ENCODE measurements around the gene NSUN2.
"Not testable (repeated sequence)": the region's sequence is repeated elsewhere in the genome, so short reads cannot be mapped to it uniquely, and the experiment has no call there.

Gene NSUN2

DNA sequence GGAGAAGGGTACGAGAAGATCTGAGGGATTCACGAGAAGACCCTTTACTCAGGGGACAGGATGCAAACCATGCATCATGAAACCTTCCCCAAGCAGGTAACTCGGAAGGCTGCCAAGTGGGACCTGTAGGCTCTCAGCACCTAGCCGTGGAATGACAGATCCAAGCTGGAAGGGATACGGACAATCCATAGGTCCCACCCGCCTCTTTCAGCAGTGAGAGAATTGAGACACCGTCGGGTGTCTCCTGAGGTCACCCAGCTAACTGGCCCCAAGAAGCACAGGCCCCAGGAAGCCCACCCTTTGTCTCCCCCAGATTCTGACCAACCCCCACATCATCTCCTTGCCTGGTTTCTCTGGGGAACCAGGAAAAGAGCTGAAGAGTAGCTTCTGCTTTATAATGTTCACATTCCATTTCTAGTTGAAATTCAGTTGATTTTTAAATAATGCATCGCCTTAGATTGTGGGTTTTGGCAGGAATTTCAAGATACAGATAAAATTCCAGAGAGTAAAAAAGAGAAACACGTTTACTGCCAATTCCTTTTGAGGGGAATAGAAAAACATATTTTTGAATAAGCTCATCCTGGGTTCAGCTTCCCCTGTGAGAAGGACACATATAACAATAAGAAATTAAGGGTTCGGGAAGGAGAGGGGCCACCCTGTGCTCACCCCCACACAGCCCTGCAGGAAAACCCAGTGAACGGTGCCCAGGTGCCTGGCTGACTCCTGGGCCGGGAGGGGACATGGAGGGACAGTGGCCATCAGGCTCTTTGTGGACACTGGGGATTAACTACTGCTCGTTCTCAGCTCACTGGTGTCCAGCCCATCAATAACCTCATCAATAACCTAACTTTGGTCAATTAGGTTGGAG lies 51.1 kb downstream of the NSUN2 start:
- no peak for DNase-seq

DNA sequence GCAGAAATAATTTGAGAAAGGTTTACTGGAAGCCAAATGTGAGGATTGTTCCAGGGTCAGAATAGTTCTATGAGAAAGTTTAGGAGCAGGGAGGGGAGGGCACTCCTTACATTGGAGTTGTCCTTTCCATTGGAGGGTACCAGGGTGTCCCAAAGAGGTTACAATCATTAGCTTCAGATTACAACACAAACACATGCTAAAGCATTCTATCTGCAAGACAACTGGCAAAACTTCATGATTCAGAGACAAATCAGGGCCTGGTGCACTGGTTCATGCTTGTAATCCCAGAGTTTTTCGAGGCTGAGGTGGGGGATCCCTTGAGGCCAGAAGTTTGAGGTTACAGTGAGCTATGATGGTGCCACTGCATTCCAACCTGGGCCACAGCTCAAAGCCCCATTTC lies 51.8 kb downstream of the NSUN2 start:
- DNase-seq: no peak

DNA sequence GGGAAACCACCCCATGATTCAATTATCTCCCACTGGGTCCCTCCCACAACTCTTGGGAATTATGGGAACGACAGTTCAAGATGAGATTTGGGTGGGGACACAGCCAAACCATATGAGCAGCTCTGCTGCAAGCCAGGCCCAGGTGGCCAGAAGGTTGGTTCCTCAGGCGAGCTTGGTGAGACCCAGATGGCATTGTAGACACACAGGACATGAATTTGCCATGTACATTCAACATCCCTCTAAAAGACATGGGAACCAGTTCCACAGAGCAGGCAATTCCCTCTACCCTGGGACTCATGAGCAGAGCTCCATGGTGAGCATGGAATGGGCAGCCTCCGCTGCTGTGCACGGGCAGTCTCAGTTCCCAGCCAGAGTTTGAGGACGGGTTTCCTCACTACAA lies 53.3 kb downstream of the NSUN2 start:
- no peak for DNase-seq

DNA sequence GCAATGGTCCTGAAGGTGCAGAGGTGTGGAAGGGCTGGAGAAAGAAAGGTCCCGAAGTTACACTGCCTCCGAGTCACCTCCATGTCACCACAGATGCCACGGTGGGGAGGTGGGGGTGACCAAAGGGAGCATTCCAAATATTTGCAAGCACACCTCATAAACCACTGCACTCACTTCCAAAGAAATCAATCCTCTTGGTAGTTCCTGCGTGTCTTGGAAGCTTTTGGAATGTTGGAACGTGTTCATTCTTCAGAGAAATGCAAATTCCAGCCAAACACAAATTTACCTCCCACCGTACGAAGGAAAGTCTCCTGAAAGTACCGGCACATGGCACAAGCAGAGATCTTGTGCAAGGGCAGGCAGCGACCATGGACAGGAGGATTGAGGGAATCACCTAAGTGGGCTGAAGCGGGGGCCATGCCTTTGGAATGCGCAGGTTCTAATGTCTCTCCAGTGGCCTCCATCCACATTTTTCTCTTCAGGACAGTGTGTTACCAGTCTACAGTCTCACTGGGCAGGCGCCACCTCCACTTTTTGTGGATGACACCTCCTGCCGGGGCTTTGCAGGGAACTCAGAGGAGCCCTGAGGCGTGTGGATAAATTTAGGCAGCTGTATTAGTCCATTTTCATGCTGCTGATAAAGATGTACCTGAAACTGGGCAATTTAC lies 54.0 kb downstream of the NSUN2 start:
- DNase-seq: no peak

DNA sequence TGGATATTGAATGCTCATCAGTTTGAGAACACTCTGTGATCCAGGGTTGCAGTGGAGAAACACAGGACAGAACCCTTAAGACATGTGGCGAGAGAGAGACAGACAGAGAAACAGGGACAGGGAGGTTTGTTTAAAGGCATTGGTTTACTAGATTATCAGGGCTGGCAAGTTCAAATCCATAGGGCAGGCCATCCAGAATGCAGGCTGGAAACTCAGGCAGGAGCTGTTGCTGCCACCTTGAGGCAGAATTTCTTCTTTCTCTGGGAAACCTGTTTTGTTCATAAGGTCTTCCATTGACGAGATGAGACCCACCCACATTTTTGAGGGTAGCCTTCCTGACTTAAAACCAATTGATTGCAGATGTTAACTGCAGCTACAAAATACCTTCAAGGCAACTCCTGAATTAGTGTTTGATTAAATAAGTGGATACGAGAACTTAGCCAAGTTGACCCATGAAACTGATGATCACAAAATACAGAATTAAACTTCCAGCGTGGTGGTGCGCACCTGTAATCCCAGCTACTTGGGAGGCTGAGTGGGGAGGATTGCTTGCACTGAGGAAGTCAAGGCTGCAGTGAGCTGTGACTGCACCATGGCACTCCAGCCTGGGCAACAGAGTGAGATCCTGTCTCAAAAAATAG lies 55.9 kb downstream of the NSUN2 start:
- peak; percentile 66 for DNase-seq

DNA sequence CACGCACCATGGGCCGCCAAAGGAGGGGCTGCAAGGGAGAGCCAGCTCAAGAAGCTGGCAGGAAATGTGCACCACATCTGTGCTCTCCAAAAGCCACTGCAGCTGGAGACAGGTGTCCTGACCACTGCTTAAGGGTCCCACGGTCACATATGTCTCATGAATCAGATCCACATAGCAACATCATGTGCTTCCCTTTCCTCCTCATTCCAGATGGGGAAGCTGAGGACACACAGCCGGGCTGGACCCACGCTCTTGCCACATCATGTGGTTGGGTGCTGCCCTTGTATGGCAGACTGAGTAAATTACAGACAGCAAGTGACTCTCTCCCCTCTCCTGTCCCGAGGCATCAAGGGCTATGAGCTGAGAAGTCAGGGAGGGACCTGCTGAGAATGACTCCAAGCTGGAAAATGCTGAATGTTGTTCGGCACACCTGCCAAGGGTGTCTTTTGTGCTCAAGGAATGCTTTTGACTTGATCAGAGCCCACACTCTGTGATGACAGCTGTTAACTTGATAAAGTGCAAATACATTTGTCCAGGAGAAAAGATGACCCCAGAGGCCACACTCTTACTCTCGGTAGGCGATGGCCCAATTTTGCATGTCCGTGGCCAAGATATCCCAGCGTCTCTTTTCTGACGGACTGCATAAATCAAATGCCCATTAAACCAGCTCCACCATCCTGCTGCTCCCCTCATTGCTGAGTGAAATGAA lies 58.2 kb downstream of the NSUN2 start:
- no peak for DNase-seq

DNA sequence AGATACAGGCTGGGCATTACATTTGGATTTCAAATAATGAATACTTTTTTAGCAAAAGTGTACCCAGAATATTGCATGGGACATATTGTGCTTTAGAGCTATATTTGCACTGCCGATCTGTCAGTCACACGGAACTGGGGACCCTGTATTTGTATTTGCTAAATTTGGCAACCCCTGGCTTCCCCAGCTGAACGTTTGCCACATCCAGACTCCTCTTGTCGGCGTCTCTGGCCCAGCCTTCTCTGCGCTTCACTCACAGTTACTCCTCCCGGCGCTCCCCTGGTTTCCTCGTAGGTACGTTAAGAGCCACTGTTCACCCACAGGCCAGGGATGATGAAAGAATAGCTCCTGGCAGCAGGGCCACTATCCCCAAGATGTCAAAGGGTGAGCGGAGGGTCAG lies 58.7 kb downstream of the NSUN2 start:
- no peak for DNase-seq

DNA sequence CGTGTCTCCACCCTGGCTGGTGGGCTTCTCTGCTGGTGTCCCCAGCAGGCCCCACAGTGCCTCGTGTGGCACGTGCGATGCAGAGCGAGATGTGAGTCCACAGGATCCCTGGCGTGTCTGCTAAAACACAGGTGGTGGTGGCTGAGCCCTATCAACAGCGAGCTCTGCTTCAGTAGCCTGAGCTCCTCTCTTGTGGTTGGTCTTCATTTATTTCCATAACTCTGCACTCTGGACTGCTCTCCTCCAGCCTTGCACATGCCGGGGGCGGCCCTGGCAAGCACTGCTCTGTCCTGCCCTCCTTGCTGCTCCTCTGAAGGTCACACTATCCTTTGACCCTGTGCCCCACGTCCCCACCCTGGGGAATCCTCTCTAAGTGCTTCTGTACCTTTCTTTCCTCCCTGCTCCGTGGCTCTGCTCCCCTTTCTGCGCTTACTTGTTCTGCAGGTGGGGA lies 59.2 kb downstream of the NSUN2 start:
- no peak for DNase-seq

DNA sequence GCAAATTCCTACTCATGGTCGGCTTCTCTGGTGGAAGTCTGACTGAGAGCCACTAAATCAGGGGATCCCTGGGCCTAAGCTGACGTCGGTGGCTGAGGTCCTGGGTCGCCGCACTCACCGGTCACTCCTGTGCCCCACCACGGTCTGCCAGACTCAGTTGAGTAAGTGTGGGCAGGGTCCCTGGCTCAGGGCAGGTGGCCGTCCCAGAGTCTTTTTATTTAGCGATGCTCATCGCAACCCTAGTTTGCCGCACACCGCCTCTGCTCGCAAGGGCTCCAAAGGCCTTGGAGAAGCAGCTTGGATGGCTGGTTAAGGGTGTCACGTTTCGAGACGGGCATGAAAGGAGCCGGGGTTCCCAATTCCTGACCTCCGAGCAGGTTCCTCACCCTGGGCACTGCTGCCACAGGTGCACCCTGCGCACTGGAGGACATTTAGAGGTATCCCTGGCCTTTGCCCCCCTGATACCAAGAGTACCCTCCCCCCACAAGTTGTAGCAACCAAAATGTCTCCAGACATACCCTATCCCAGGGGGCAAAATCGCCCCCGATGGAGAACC lies 59.9 kb downstream of the NSUN2 start:
- DNase-seq: no peak

DNA sequence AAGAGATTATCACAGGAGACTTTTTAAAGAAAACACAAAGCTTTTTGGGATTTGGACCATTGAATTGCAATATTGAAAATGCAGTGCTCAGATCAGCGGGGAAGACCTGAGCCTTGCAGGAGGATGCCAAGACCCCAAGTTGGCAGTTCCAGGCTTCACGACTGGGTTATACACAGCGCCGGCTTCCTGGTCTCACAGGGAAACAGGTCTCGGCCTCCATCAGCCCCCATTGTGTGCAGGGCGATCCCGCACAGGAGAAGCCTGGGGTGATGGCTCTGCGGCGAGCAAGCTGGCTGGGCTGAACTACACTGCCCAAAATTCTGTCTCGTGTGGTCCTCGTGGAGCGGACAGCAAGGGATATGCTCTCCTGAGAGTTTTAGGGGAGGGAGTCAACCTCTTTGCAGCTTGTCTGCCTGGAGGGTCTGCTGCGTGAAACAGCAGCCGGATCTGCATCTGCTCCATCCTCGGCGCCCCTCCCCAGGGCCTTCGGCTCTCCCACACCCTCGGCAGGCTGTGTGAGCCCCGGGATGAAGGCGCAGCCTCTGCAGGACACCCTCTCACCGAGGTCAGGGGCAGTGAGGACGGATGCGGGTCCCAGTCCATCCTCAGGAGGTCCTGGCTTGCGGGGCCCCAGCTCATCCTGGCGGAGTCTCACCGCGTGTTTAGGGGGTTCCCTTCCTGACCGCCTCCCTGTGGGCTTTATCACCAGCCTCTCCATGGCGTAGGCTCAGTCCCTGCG lies 60.6 kb downstream of the NSUN2 start:
- DNase-seq: no peak

DNA sequence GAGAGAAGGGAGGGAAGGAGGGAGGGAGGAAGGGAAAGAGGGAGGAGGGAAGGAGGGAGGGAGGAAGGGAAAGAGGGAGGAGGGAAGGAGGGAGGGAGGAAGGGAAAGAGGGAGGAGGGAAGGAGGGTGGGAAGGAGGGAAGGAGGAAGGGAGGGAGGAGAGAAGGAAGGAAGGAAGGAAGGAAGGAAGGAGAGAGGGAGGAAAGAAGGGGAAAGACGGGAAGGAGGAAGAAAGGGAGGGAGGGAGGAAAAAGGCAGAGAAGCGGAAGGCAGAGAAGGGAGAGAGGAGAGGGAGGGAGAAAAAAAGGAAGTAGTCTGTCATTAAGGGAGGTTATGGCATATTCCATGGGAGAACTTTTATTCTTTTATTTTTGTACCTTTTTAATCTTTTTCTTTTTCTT lies 61.2 kb downstream of the NSUN2 start:
- DNase-seq: not testable (repeated sequence)

DNA sequence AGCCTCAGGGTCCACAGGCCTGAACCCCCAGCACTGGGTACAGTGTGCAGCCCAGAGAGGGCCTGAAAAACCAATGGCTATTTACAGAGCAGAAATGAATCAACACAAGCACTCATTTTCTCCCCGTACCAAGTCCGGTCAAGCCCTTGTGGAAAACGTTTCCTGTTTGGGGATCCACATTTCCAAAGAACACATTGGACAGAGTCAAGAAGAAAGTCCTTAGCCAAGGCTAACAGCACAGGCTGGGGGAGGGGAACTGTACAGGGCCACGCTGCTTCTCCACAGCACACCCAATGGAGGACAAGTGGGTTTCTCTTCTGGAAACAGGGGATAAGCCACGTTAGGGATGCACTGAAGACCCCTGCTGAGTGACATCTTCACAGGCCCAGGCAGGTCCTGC lies 62.3 kb downstream of the NSUN2 start:
- no peak for DNase-seq

DNA sequence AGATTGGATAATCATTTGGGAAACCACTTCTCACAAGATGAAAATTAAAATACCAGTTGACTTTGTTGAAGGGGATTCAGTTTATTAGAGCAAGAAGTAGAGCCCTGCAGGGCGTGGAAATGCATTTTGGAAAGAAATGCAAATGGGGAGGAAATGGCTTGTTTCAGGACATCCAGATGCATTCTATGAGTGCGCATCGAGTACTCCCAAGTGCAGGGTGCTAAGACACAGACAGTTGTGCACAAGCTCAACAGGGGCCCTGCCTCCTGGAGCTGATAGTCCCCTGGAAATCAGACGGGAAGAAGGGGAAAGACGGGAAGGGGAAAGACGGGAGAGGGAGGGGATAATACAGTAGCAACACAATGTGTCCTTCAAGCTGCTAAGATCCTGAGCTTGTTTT lies 64.0 kb downstream of the NSUN2 start:
- DNase-seq: no peak

DNA sequence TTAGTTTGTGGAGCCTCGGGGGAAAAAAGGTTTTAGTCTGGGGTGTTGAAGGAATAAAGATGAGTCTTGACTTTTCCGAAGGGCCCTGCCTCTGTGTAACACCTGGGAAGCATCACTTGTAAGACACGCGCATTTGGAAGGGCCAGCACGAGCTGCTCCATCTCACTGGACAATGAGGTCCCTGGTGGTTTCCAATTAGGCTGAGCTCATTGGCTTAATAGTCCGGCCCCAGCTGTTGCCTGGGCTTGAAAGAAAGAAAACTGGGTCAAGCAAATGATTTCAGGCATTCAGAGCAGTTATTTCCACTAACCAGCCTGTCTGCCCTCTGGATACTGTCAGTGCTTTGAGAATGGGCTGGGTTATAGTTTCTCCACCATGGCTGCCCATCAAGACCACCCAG lies 64.5 kb downstream of the NSUN2 start:
- DNase-seq: no peak

DNA sequence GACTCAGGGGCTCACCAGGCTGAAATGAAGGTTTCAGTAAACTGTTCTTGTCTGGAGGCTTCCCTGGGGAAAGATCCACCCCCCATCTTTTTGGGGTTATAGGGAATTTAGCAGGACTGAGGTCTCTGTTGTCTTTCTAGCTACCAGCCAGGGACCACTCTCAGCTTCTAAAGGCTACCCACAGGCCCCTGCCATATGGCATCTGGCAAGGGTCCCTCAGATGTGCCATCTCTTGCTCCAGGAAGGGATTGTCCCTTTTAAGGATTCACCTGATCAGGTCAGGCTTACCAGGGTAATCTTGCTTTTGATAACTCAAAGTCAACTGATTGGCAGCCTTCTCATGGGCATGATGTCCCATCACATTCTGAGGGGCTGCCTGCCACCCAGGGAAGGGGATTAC lies 65.0 kb downstream of the NSUN2 start:
- DNase-seq: no peak

DNA sequence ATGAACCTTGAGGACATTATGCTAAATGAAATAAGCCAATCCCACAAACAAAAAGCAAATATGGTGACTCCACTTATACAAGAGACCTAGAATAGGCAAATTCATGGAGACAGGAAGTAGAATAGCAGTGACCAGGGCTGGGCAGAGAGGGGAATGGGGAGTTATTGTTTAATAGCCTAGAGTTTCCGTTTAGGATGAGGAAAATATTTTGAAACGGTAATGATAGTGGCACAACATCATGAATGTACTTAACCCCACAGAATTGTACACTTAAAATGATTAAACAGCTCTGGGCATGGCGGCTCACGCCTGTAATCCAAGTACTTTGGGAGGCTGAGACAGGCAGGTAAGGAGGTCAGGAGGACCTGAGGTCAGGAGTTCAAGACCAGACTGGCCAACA lies 65.8 kb downstream of the NSUN2 start:
- DNase-seq: no peak

DNA sequence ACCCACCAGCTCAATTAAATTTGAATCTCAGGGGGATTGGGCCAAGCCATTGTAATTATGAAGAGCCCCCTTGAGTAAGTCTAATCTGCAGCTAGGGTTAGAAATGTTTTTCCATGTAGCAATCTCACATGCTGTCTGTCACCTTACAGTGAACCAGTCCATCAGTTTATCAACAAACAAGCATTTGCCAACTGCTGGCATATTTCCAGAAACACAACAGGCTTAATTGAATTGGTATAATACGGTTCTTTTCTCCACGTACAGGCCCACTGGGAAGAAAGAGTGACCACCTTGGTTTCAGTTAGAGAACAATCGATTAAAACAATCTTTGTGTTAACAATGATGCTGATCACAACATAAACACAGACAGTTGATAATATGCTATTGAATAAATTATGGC lies 67.4 kb downstream of the NSUN2 start:
- peak; percentile 35 for DNase-seq

DNA sequence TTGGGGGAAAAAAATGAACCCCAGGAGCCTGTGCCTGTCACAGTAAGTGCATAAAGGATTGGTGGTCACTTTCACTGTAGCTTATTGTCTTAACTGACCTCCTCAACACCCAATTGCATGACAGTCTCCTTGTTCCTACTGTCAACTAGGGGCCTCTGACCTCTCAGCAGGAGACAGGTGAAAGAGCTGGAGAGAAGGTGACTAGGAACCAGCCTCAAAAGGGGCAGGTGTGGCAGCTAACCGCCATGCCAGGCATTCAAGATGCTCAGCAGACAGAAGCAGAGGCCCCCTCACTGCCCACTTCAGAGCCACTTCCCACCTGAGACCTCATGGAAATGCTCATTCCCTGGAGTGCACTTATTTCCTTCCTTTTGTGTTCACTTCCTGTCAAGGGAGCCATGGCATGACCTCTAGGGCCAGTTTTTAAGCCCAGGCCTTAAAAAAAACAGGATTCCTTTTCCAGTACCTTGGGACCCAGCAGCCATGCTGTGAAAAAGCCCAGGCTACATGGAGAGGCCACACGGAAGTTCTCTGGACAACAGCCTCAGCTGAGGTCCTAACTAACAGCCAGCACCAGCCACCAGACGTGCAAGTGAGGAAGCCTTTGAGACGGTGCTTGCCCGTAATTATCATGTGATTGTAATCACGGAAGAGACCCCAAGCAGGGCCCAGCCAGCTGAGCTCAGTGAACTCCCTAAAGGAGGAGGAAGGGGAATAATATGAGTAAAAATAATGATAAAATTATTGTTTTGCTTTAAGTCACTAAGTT lies 74.9 kb downstream of the NSUN2 start:
- no peak for DNase-seq

DNA sequence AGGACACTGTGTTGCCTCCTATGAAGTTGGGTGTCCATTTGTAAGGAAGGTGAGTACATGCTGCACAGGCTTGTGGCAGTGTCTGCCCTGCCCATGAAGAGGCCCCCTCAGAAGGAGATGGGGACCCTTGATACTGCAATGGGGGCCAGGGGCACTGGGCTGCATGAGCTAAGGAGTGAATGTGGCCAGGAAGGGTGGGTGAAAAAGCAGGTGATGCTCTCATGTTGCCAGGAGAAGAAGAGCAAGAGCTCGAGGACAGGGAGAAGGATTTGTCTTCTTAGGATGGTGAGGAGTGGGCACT lies 76.1 kb downstream of the NSUN2 start:
- no peak for DNase-seq

DNA sequence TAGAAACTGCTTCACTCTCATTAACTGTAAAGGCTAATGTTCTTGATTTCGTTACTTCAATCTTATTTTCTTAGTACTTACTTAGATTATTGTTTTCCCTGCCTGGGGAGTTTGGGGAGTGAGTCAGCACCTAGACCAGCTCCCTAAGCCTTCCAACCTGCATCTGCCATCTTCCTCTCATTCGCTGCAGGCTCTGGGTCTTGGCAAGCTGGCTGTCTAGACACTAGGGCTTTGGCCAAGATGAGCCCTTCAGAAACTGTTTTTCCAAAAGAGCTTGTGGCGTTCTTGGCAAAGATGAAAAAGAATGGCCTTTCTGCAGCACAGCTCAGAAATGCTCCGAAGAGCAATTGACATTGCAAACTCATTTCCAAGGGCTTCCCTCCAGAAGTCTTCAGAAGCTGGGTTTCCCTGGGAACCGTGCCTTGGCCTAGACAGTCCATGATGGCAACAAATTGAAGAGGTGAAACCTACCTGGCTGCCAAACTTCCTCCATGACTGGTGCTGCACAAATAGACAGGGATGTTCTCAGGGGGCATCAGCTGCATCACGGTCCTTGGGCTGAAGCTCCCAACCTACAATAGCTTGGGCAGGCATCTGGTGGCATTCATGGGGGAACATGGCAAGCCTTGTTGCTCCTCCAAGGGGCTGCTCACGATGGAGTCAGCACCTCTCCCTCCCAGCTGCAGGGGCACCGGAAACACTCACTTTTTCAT lies 76.6 kb downstream of the NSUN2 start:
- DNase-seq: no peak

DNA sequence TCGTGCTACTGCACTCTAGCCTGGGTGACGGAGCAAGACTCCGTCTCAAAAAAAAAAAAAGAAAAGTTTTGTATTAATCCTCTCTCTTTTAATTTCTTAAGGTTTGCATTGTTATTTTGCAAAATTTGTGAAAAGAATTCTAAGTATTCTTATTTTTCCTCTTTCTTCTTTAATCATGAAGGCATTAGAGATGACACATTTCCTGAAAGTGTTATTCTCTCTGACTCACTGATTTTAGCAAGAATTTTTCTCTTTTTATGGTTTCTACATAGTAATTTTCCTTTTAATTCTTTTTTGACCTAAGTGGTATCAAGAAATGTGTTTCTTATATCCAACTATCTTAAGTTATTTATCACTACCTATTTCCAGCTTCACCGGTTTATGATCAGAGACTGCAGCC lies 78.0 kb downstream of the NSUN2 start:
- no peak for DNase-seq
